HT1080 (cell line): Measurements from ENCODE around the gene YTHDF2. TPM values are rescaled to one million over a fixed set of nuclear protein-coding genes. Genes with fewer than 3 reads are reported as not detected.
"Not testable (repeated sequence)": the region's sequence is repeated elsewhere in the genome, so short reads cannot be mapped to it uniquely, and the experiment has no call there.

ENCODE experiments used
- DNase-seq: peaks from one replicate; pipeline ENCODE4 v3.0.0-alpha.2; 2015; ENCODE audit warnings: low read depth
- total RNA-seq: library from RNA; depleted of rRNA; stranded (reverse); fragments of >200 nt; shearing (Covaris generic); gene quantifications from 2 replicates; pipeline ENCODE4 v1.2.3, GENCODE V29; 2014

The YTHDF2 gene
- total RNA-seq, 1 experiment from 2014 or later: 101 TPM

- DNase-seq: no peak
Measured at GRCh38 chr1:28758420-28758819, 21.7 kb downstream of the YTHDF2 start.

DNA sequence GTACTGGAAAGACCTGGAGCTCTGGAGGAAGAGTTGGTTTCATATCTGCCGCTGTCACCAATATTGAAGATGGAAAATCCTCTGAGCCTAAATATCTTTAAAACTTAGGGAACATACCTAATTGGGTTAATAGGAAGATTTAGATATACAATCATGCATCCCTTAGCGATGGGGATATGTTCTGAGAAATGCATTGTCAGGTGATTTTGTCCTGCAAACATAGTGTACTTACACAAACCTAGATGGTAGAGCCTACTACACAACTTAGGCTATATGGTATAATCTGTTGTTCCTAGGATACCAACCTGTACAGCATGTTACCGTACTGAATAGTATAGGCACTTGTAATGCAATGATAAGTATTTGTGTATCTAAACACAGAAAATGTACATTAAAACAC, 22.5 kb downstream of the YTHDF2 start:
- no peak for DNase-seq

GRCh38 chr1:28761189-28761588, 24.4 kb downstream of the YTHDF2 start:
- no peak for DNase-seq

DNA sequence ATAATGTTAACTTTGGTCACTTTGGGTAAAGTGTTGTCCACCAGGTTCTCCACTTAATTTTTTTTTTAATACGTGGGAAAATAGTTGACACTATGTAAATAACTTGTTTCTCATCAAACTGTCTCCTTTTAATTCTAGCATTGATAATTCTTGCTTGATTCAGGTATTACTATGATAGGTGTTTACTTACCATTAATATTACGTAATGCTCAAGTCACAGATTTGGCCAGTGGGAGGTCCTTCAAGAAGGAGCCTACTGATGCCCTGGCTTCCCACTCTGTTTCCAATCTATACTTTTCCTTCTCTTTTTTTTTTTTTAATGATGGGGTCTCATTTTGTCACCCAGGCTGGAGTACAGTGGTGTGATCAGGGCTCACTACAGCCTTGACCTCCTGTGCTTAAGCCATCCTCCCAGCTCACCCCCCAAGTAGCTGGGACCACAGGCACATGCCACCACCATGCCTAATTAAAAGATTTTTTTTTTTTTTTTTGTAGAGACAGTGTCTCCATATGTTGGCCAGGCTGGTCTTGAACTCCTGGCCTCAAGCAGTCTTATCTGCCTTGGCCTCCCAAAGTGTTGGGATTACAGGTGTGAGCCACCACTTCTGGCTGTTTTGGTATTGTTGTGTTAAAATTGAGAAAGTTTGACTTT, 29.9 kb downstream of the YTHDF2 start:
- DNase-seq: no peak

- DNase-seq: no peak
Measured at GRCh38 chr1:28770601-28771165, 33.9 kb downstream of the YTHDF2 start.

GRCh38 chr1:28771921-28772320, 35.2 kb downstream of the YTHDF2 start:
- not testable (repeated sequence) for DNase-seq

- DNase-seq: no peak
Measured at GRCh38 chr1:28773105-28773504, 36.4 kb downstream of the YTHDF2 start.

GRCh38 chr1:28775121-28775942, 38.6 kb downstream of the YTHDF2 start:
- no peak for DNase-seq

DNA sequence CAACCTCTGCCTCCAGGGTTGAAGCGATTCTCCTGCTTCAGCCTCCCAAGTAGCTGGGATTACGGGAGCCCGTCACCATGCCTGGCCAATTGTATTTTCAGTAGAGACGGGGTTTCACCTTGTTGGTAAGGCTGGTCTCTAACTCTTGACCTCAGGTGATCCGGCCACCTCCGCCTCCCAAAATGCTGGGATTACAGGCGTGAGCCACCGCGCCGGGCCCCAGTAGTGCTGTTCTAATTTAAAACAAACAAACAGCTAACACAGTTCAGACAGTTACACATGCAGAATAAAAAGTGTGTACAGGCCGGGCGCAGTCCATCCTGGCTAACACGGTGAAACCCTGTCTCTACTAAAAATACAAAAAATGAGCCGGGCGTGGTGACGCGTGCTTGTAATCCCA, 39.6 kb downstream of the YTHDF2 start:
- no peak for DNase-seq

DNA sequence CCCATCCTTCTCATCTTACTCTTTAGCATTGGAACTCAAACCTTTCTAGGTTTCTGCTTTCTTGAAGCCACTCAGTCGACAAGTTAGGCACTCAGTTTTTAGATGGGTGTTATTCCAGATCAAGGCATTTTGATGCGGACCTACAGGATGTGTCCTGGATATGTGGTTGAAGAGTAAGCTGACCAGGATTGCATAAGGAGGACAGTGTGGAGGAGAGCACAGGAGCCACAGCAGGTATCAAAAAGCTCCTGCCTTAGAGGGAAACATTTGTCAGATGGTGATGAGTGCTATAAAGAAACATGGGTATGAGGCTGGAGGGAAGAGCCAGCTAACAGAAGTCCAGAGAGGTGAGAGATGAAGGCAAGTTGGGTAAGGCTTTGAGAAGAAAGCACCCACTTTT, 41.3 kb downstream of the YTHDF2 start:
- DNase-seq: no peak

DNA sequence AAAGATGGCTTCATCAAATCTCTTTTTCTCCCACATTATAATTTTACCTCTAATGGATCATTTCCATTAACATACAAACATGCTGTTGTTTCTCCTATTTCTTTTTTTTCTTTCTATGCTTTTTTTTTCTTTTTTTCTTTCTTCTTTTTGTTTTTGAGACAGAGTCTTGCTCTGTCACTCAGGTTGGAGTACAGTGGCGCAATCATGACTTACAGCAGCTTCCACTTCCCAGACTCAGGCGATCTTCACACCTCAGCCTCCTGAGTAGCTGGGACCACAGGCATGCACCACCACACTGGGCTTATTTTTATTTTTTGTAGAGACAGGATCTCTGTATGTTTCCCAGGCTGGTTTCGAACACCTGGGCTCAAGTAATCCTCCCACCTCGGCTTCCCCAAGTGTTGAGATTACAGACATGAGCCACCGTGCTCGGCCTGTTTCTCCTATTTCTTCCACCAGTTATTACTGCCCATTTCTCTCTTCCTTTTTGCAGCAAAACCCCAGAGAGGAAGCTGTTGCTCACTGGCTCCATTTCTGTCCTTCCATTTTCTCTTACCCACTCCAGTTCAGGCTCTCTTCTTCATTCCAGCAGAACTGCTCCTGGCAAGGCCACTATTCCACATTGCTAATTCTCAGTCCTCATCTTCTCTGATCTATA, 43.1 kb downstream of the YTHDF2 start:
- DNase-seq: no peak

- DNase-seq: no peak
Measured at GRCh38 chr1:28781305-28781704, 44.6 kb downstream of the YTHDF2 start.

DNA sequence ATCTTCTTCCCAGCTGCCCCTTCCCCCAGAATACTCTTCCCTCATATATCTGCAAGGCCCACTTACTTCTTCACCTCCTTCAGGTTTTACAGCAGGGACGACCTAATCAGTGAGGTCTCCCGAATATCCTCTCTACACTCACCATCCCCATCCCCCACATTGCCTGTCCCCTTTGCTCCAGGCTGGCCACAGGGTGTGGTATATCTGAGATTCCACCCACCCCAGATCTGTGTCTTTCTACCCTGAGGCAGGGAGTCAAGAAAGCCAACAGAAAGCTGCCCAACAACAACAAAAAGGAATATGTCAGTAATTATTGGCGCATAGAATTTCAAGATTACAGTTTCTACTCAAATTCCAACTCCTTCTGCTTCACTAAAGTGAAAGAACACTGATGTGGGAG, 45.3 kb downstream of the YTHDF2 start:
- DNase-seq: no peak

DNA sequence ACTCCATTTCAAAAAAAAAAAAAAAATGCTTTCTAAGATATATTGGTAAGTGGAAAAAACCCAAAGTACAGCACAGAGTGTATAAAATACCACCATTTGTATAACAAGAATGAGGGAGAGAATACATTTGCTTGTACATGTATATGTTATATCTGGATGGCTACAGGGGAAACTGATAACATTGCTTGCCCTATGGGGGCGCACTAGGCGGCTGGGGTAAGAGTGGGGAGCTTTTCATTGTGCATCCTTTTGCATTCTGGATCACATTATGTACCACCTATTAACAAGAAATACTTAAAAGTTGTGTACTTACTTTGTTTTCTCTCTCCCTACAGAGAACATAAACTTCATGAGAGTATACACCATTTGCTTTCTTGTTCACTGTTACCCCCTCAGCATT, 46.6 kb downstream of the YTHDF2 start:
- no peak for DNase-seq

DNA sequence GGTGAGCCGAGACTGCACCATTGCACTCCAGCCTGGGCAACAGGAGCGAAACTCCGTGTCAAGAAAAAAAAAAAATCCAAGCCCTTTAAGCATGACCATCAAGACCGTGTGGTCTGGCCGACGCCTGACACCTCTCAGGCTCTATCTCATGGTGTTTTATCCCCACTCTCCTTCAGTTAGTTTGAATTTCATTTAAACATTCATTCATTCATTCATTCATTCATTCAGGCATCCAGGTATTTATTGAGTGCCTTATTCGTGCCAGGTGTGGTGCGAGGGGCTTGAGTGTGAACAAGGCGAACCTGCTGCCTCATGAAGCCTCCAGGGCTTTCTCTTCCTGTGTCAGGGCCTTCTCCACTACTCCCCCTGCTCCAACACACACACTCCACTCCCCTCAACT, 52.7 kb downstream of the YTHDF2 start:
- no peak for DNase-seq

DNA sequence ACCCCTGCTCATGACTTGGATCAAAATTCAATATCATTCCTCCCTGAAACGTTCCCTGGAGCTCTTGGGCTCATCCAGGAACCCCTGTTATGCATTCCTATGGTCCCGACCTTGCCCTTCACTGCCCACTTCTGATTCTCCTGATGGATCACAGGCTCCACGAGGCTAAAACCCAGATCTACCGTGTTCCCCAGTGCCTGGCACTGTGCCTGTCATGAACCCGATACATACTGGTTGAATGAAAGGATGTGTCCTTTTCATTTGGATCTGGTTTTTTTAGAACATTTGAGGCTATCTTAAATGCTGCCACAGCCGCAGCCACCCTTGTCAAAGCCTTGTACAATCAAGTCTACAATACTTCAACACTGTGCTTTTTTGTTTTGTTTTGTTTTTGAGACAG, 53.1 kb downstream of the YTHDF2 start:
- DNase-seq: no peak

DNA sequence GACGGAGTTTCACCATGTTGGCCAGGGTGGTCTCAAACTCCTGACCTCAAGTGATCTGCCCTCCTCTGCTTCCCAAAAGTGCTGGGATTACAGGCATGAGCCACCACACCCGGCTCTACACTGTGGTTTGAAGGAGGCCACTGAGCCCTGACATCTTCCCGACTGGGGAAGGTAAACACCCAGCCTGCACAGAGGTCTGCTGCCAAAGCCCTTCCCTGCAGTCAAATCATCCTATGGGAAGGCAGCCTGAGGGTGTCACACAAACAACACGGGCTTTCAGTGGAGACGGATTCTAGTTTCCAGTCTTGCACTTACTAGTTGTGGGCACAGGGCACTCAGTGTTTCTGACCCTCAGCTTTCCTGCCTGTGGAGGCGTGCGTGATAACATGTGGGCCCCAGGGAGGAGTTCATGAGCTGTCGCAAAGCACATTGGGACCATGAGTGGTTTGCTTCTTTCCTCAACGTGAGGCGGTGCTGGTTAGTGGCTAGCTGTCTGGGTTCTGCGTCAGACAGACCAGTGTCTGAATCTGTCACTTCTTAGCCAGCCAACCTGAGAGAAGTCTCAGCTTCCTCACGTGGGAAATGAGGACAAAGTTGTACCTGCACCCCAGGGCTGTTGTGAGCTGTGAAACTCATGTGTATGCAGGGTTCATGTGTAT, 53.8 kb downstream of the YTHDF2 start:
- no peak for DNase-seq

DNA sequence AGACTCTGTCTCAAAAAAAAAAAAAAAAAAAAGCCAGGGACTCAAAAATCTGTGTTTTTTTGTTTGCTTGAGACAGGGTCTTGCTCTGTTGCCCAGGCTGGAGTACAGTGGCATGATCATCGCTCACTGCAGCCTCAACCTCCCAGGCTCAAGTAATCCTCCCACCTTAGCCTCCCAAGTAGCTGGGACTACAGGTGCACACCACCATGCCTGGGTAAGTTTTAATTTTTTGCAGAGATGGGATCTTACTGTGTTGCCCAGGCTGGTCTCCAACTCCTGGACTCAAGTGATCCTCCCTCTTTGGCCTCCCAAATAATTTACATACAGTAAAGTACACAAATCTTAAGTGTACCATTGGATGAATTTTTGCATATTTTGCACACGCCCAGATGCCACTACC, 55.2 kb downstream of the YTHDF2 start:
- not testable (repeated sequence) for DNase-seq

DNA sequence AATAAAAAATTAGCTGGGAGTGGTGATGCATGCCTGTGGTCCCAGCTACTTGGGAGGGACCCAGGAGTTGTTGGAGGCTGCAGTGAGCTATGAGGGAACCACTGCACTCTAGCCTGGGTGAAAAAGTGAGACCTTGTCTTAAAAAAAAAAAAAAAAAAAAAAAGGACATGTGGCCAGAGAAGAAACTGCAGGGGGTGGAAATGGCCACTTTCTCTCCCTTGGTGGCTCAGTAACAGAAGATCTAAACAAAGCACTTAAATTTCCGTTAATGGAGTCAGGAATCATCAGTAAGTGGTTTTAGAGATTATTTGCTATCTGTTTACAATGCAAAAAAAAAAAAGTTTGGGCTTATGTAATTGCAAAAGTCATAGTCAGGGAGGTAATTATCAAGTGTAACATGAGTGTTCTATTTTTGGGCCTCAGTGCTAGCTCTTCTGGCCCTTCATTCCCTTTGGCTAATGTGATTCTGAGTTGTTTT, 55.9 kb downstream of the YTHDF2 start:
- DNase-seq: no peak

DNA sequence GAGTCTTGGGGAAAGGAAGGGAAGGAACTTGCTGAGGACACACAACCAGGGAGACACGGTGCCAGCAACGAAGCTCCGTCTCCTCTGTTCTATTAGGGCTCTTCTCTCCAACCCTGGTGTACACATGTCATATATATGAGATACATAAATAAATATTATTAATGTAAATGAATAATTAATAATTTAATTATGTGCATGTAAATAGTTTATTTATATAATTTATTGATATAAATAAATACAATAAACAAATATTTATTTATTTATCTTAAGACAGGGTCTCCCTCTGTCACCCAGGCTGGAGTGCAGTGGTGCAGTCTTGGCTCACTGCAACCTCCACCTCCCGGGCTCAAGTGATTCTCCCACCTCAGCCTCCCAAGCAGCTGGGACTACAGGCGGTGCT, 57.8 kb downstream of the YTHDF2 start:
- not testable (repeated sequence) for DNase-seq
